ENCODE data around the gene GOLPH3. TPM values are rescaled to one million over a fixed set of nuclear protein-coding genes. Genes with fewer than 3 reads are reported as not detected.
A peak's percentile ranks its signal among the peaks of the same experiment; 100 is the strongest.

The GOLPH3 gene
- total RNA-seq, 1 experiment from 2014 or later = 115 TPM

- DNase-seq = no peak
- H3K9me3 Mint-ChIP-seq (ENCODE audit: low read depth, unreplicated experiment) = no peaks in the 10 kb centered on the region
- H3K27ac Mint-ChIP-seq (ENCODE audit: unreplicated experiment) = no peak overlapping the region
- H3K36me3 Mint-ChIP-seq (ENCODE audit: insufficient read depth, unreplicated experiment) = peaks cover 10% of the 10 kb centered on the region
- BruUV-seq (replicated peaks) = no TSS peak
- TF ChIP-seq CTCF (IDR thresholded peaks at IDR 0.05; ENCODE audit: unreplicated experiment) = no peak
- H3K27me3 Mint-ChIP-seq (ENCODE audit: unreplicated experiment) = no peaks in the 10 kb centered on the region
- H3K4me1 Mint-ChIP-seq (ENCODE audit: low read depth, unreplicated experiment) = peaks cover 31% of the 10 kb centered on the region
- CTCF ChIA-PET = interaction anchor here (0.7 to 1.2 kb wide), 3 partner anchors 16 to 442 kb away, joined by 3 to 6 read pairs (median 3); no protein-coding TSS in a partner anchor
- H3K4me3 Mint-ChIP-seq (ENCODE audit: low read depth, unreplicated experiment) = no peak overlapping the region
- intact Hi-C loops (cut with micrococcal nuclease; ENCODE audit: unreplicated experiment) = no loop called here
Measured at GRCh38 chr5:32150366-32150765, 23.8 kb downstream of the GOLPH3 start.

- no peak overlapping the region for H3K27ac Mint-ChIP-seq (ENCODE audit: unreplicated experiment)
- no peaks in the 10 kb centered on the region for H3K9me3 Mint-ChIP-seq (ENCODE audit: low read depth, unreplicated experiment)
- H3K4me3 Mint-ChIP-seq (ENCODE audit: low read depth, unreplicated experiment) = no peak overlapping the region
- no peaks in the 10 kb centered on the region for H3K27me3 Mint-ChIP-seq (ENCODE audit: unreplicated experiment)
- intact Hi-C loops (cut with micrococcal nuclease; ENCODE audit: unreplicated experiment) = no loop called here
- no peak for DNase-seq
- peaks cover 43% of the 10 kb centered on the region for H3K4me1 Mint-ChIP-seq (ENCODE audit: low read depth, unreplicated experiment)
- no TSS peak for BruUV-seq (replicated peaks)
- H3K36me3 Mint-ChIP-seq (ENCODE audit: insufficient read depth, unreplicated experiment) = peaks cover 6% of the 10 kb centered on the region
- CTCF ChIA-PET = no interaction called here
- no peak for TF ChIP-seq CTCF (IDR thresholded peaks at IDR 0.05; ENCODE audit: unreplicated experiment)
Measured at GRCh38 chr5:32147959-32148358, 26.2 kb downstream of the GOLPH3 start.

GRCh38 chr5:32147236-32147635, 26.9 kb downstream of the GOLPH3 start:
- no peaks in the 10 kb centered on the region for H3K9me3 Mint-ChIP-seq (ENCODE audit: low read depth, unreplicated experiment)
- TF ChIP-seq CTCF (IDR thresholded peaks at IDR 0.05; ENCODE audit: unreplicated experiment) = no peak
- peaks cover 43% of the 10 kb centered on the region for H3K4me1 Mint-ChIP-seq (ENCODE audit: low read depth, unreplicated experiment)
- CTCF ChIA-PET = no interaction called here
- no TSS peak for BruUV-seq (replicated peaks)
- no peak overlapping the region for H3K4me3 Mint-ChIP-seq (ENCODE audit: low read depth, unreplicated experiment)
- H3K27me3 Mint-ChIP-seq (ENCODE audit: unreplicated experiment) = no peaks in the 10 kb centered on the region
- intact Hi-C loops (cut with micrococcal nuclease; ENCODE audit: unreplicated experiment) = no loop called here
- H3K27ac Mint-ChIP-seq (ENCODE audit: unreplicated experiment) = peak overlapping the region; percentile 5
- DNase-seq = no peak
- peaks cover 6% of the 10 kb centered on the region for H3K36me3 Mint-ChIP-seq (ENCODE audit: insufficient read depth, unreplicated experiment)

- H3K27ac Mint-ChIP-seq (ENCODE audit: unreplicated experiment) = no peak overlapping the region
- H3K4me1 Mint-ChIP-seq (ENCODE audit: low read depth, unreplicated experiment) = peaks cover 43% of the 10 kb centered on the region
- H3K27me3 Mint-ChIP-seq (ENCODE audit: unreplicated experiment) = no peaks in the 10 kb centered on the region
- intact Hi-C loops (cut with micrococcal nuclease; ENCODE audit: unreplicated experiment) = no loop called here
- CTCF ChIA-PET = interaction anchor here (0.6 kb wide), 1 partner anchor 388 kb away, joined by 3 read pairs; no protein-coding TSS in a partner anchor
- BruUV-seq (replicated peaks) = no TSS peak
- no peak overlapping the region for H3K4me3 Mint-ChIP-seq (ENCODE audit: low read depth, unreplicated experiment)
- no peaks in the 10 kb centered on the region for H3K9me3 Mint-ChIP-seq (ENCODE audit: low read depth, unreplicated experiment)
- H3K36me3 Mint-ChIP-seq (ENCODE audit: insufficient read depth, unreplicated experiment) = peaks cover 12% of the 10 kb centered on the region
- no peak for TF ChIP-seq CTCF (IDR thresholded peaks at IDR 0.05; ENCODE audit: unreplicated experiment)
- DNase-seq = no peak
Measured at GRCh38 chr5:32145378-32145777, 28.7 kb downstream of the GOLPH3 start.

Measured in Calu3 (cell line).